GM12878 (cell line): ENCODE data around the gene MRPL49. TPM values are rescaled to one million over a fixed set of nuclear protein-coding genes. Genes with fewer than 3 reads are reported as not detected.
A peak's percentile ranks its signal among the peaks of the same experiment; 100 is the strongest.

Experiments
- BACH1 ChIP-seq: fragments of 450-650 bp; IDR thresholded peaks from 2 replicates; pipeline ENCODE4 v1.6.1; 2017; ENCODE audit warnings: mild to moderate bottlenecking, borderline replicate concordance
- BCL11A ChIP-seq: IDR thresholded peaks from 2 replicates; pipeline ENCODE4 v1.6.1; 2011; ENCODE audit warnings: low read depth, low read length
- CREB1 ChIP-seq: IDR thresholded peaks from 2 replicates; pipeline ENCODE4 v1.6.1; 2012; ENCODE audit warnings: low read depth, mild to moderate bottlenecking, inconsistent platforms
- CREM ChIP-seq: IDR thresholded peaks from 2 replicates; pipeline ENCODE4 v1.6.1; 2014; ENCODE audit warnings: antibody characterized with exemption, low read depth
- JUND ChIP-seq: IDR thresholded peaks from 2 replicates; pipeline ENCODE4 v1.6.1; 2012; ENCODE audit warnings: low read depth, mild to moderate bottlenecking, low read length, improper control_type of control experiment, moderate library complexity
- NR2C1 ChIP-seq: fragments of 450-650 bp; IDR thresholded peaks from 2 replicates; pipeline ENCODE4 v1.6.1; 2017; ENCODE audit warnings: antibody characterized with exemption, mild to moderate bottlenecking, moderate library complexity
- NRF1 ChIP-seq: conservative IDR thresholded peaks from 2 replicates; pipeline ENCODE4 v1.6.1; 2011; ENCODE audit warnings: mild to moderate bottlenecking, low read depth, low read length, improper control_type of control experiment
- SMC3 ChIP-seq: IDR thresholded peaks from 2 replicates; pipeline ENCODE4 v1.6.1; 2011; ENCODE audit warnings: low read length, improper control_type of control experiment, borderline replicate concordance
- SRF ChIP-seq, 2 experiments: IDR thresholded peaks; 2 replicates each; pipeline ENCODE4 v1.6.1; 2011; ENCODE audit warnings: low read depth in 2 of 2, low read length in 2 of 2, mild to moderate bottlenecking in 1 of 2, moderate library complexity in 1 of 2
- TCF3 ChIP-seq: IDR thresholded peaks from 2 replicates; pipeline ENCODE4 v1.6.1; 2012; ENCODE audit warnings: low read depth, mild to moderate bottlenecking, low read length, borderline replicate concordance; ENCODE audit not compliant: insufficient read depth
- ZNF207 ChIP-seq: fragments of 450-650 bp; IDR thresholded peaks from 2 replicates; pipeline ENCODE4 v1.6.1; 2014; ENCODE audit warnings: antibody characterized with exemption, mild to moderate bottlenecking, borderline replicate concordance
- ZNF274 ChIP-seq: IDR thresholded peaks from one replicate; pipeline ENCODE4 v1.8.0; 2011; ENCODE audit not compliant: insufficient read length, insufficient read depth
- ZNF384 ChIP-seq: IDR thresholded peaks from 2 replicates; pipeline ENCODE4 v1.6.1; 2012; ENCODE audit warnings: low read depth, mild to moderate bottlenecking, low read length, improper control_type of control experiment, borderline replicate concordance
- ZSCAN29 ChIP-seq: fragments of 450-650 bp; IDR thresholded peaks from 2 replicates; pipeline ENCODE4 v1.6.1; 2017; ENCODE audit warnings: mild to moderate bottlenecking, moderate library complexity
- polyA plus RNA-seq, 11 experiments: library from polyadenylated mRNA; depleted of rRNA in 4 of 11; unstranded in 6 of 11; stranded (reverse) in 5 of 11; fragments of >200 nt; fragmentation: Nextera tagmentation in 4 of 11; fragmentation: Illumina TruSeq in 1 of 11; extraction: Ambion mirVana in 4 of 11; extraction: Trizol in 1 of 11; gene quantifications; 1 replicate in 1 of 11; 2 replicates in 10 of 11; pipeline versions ENCODE4 v1.2.1 to v1.2.3, GENCODE V29; 2011 to 2016; ENCODE audit warnings: inconsistent platforms in 2 of 11, missing spikeins in 2 of 11, low read depth in 1 of 11
- total RNA-seq, 4 experiments: library from RNA; depleted of rRNA in 3 of 4; stranded (reverse); fragments of >200 nt in 3 of 4; fragmentation: Illumina TruSeq in 1 of 4; extraction: Trizol in 1 of 4; gene quantifications; 2 replicates each; pipeline versions ENCODE4 v1.2.1 to v1.2.3, GENCODE V29; 2013 to 2021
- TF ChIP-seq, protein P1 (sequence below): IDR thresholded peaks from 2 replicates; pipeline ENCODE4 v1.6.1; 2012; ENCODE audit warnings: mild to moderate bottlenecking, low read depth, low read length
- TF ChIP-seq, protein P2 (sequence below): fragments of 450-650 bp; formaldehyde crosslinking; IDR thresholded peaks from 2 replicates; pipeline ENCODE4 v1.5.0; 2022; ENCODE audit warnings: mild to moderate bottlenecking, missing genetic modification characterization

Gene MRPL49
- total and polyA plus RNA-seq, 10 of the 15 experiments (the other 5 are each of a cell fraction or from before 2014, with no cell fraction given), result 42.0 to 116 (median 71.7) TPM

DNA sequence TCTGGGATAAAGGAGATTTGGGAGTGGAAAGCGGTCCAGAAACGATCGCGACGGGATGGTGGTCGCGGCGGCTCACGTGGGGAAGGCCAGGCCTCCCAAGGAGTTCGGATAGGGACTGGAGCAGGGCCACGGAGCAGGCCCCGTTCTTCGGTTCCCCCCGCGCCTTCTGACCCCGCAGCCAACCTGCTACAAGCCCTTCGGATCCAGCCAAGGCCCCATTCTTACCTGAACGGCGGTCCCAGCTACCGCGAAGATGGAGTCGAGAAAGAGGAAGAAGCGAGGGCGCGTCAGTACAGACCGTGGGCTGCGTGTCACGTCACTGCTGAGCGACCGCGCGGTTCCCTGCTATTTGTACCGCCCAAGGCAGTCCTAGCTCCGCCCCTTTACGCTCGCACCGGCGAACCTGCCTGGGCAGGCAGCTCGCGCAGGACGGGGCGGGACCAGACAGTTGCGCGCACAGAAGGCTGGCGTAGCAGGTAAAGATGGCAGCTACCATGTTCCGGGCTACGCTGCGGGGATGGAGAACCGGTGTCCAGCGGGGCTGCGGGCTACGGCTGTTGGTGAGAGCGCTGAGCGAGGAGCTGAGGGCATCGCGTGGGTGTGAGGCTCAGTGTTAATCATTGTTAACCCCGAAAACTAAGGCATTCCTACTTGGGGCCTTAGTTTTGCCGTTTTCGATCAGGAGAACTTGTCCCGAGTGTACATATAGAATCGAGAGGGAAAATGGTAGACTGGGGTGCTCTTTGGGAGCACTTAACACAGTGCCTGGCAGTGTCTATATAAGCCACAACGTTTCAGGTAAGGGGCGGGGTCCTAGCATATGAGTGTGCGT, at the start of gene MRPL49, which contains the start of gene FAU (continued):
- peak; percentile 55; the same call in 1 of the 2 replicates for TF ChIP-seq ZNF207
- TF ChIP-seq, protein P1, sequence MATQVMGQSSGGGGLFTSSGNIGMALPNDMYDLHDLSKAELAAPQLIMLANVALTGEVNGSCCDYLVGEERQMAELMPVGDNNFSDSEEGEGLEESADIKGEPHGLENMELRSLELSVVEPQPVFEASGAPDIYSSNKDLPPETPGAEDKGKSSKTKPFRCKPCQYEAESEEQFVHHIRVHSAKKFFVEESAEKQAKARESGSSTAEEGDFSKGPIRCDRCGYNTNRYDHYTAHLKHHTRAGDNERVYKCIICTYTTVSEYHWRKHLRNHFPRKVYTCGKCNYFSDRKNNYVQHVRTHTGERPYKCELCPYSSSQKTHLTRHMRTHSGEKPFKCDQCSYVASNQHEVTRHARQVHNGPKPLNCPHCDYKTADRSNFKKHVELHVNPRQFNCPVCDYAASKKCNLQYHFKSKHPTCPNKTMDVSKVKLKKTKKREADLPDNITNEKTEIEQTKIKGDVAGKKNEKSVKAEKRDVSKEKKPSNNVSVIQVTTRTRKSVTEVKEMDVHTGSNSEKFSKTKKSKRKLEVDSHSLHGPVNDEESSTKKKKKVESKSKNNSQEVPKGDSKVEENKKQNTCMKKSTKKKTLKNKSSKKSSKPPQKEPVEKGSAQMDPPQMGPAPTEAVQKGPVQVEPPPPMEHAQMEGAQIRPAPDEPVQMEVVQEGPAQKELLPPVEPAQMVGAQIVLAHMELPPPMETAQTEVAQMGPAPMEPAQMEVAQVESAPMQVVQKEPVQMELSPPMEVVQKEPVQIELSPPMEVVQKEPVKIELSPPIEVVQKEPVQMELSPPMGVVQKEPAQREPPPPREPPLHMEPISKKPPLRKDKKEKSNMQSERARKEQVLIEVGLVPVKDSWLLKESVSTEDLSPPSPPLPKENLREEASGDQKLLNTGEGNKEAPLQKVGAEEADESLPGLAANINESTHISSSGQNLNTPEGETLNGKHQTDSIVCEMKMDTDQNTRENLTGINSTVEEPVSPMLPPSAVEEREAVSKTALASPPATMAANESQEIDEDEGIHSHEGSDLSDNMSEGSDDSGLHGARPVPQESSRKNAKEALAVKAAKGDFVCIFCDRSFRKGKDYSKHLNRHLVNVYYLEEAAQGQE, result 0 out of 2 replicates have a peak, but pooled peaks have one; percentile 8
- peak; percentile 75 for TF ChIP-seq NR2C1
- peak; percentile 37 to 77; a peak in 1 of 4 replicates for TF ChIP-seq SRF (IDR thresholded peaks at IDR 0.05; ENCODE audit: low read depth in 2 of 2, low read length in 2 of 2)
- TF ChIP-seq ZSCAN29, result no peak
- peak; percentile 99 for TF ChIP-seq CREB1
- TF ChIP-seq ZNF274, result no peak
- TF ChIP-seq JUND, result 0 out of 2 replicates have a peak, but pooled peaks have one; percentile 32
- no peak for TF ChIP-seq BCL11A
- TF ChIP-seq BACH1, result no peak; the same call in 1 of the 2 replicates
- TF ChIP-seq ZNF384, result no peak
- peak; percentile 17; the same call in 1 of the 2 replicates for TF ChIP-seq TCF3
- no peak for TF ChIP-seq SMC3
- TF ChIP-seq, protein P2, sequence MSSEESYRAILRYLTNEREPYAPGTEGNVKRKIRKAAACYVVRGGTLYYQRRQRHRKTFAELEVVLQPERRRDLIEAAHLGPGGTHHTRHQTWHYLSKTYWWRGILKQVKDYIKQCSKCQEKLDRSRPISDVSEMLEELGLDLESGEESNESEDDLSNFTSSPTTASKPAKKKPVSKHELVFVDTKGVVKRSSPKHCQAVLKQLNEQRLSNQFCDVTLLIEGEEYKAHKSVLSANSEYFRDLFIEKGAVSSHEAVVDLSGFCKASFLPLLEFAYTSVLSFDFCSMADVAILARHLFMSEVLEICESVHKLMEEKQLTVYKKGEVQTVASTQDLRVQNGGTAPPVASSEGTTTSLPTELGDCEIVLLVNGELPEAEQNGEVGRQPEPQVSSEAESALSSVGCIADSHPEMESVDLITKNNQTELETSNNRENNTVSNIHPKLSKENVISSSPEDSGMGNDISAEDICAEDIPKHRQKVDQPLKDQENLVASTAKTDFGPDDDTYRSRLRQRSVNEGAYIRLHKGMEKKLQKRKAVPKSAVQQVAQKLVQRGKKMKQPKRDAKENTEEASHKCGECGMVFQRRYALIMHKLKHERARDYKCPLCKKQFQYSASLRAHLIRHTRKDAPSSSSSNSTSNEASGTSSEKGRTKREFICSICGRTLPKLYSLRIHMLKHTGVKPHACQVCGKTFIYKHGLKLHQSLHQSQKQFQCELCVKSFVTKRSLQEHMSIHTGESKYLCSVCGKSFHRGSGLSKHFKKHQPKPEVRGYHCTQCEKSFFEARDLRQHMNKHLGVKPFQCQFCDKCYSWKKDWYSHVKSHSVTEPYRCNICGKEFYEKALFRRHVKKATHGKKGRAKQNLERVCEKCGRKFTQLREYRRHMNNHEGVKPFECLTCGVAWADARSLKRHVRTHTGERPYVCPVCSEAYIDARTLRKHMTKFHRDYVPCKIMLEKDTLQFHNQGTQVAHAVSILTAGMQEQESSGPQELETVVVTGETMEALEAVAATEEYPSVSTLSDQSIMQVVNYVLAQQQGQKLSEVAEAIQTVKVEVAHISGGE (CRISPR knock-in tag), result no peak
- peak; percentile 99 for TF ChIP-seq CREM
- peak; percentile 91 for TF ChIP-seq NRF1
